HT1080 (cell line): ENCODE measurements around the gene ENDOD1. TPM values are rescaled to one million over a fixed set of nuclear protein-coding genes. Genes with fewer than 3 reads are reported as not detected.
"Not testable (repeated sequence)": the region's sequence is repeated elsewhere in the genome, so short reads cannot be mapped to it uniquely, and the experiment has no call there.

Experiments
- DNase-seq: peaks from one replicate; pipeline ENCODE4 v3.0.0-alpha.2; 2015; ENCODE audit warnings: low read depth
- total RNA-seq: library from RNA; depleted of rRNA; stranded (reverse); fragments of >200 nt; shearing (Covaris generic); gene quantifications from 2 replicates; pipeline ENCODE4 v1.2.3, GENCODE V29; 2014

The ENDOD1 gene
- total RNA-seq, 1 experiment from 2014 or later = 38.8 TPM

- no peak for DNase-seq
Measured at GRCh38 chr11:95102733-95103132, 13.1 kb downstream of the ENDOD1 start.

- no peak for DNase-seq
Measured at GRCh38 chr11:95103701-95104100, 14.1 kb downstream of the ENDOD1 start.

GRCh38 chr11:95104121-95104830, 14.6 kb downstream of the ENDOD1 start:
- DNase-seq = no peak

GRCh38 chr11:95104856-95105255, 15.2 kb downstream of the ENDOD1 start:
- DNase-seq = no peak

- peak; percentile 92 for DNase-seq
Measured at GRCh38 chr11:95108159-95108611, 18.5 kb downstream of the ENDOD1 start.

GRCh38 chr11:95108671-95109551, 19.3 kb downstream of the ENDOD1 start:
- DNase-seq = peak; percentile 84

GRCh38 chr11:95111471-95111870, 21.8 kb downstream of the ENDOD1 start:
- not testable (repeated sequence) for DNase-seq

GRCh38 chr11:95111923-95112540, 22.4 kb downstream of the ENDOD1 start:
- no peak for DNase-seq

GRCh38 chr11:95115597-95115996, 26.0 kb downstream of the ENDOD1 start:
- DNase-seq = no peak

GRCh38 chr11:95119361-95120060, 29.9 kb downstream of the ENDOD1 start:
- DNase-seq = peak; percentile 45

GRCh38 chr11:95121698-95122097, 32.1 kb downstream of the ENDOD1 start:
- peak; percentile 17 for DNase-seq

- no peak for DNase-seq
Measured at GRCh38 chr11:95123556-95123955, 33.9 kb downstream of the ENDOD1 start.

GRCh38 chr11:95128602-95129001, 39.0 kb downstream of the ENDOD1 start:
- DNase-seq = no peak

GRCh38 chr11:95132956-95133355, 43.3 kb downstream of the ENDOD1 start:
- DNase-seq = peak; percentile 58

GRCh38 chr11:95134491-95134890, 44.8 kb downstream of the ENDOD1 start:
- peak; percentile 88 for DNase-seq

GRCh38 chr11:95135155-95135554, 45.5 kb downstream of the ENDOD1 start:
- no peak for DNase-seq

- no peak for DNase-seq
Measured at GRCh38 chr11:95135880-95136279, 46.2 kb downstream of the ENDOD1 start.

- not testable (repeated sequence) for DNase-seq
Measured at GRCh38 chr11:95136747-95137146, 47.1 kb downstream of the ENDOD1 start.

- no peak for DNase-seq
Measured at GRCh38 chr11:95137299-95137698, 47.7 kb downstream of the ENDOD1 start.

GRCh38 chr11:95138448-95138847, 48.8 kb downstream of the ENDOD1 start:
- no peak for DNase-seq

- no peak for DNase-seq
Measured at GRCh38 chr11:95140397-95141033, 50.9 kb downstream of the ENDOD1 start.
